ENCODE measurements around the gene ESRP2. TPM values are rescaled to one million over a fixed set of nuclear protein-coding genes. Genes with fewer than 3 reads are reported as not detected.

ESRP2 gene
- total and polyA plus RNA-seq, 9 of the 15 experiments (the other 6 are each of a cell fraction or from before 2014, with no cell fraction given): 0.05 to 0.15 (median 0.07) TPM; not detected in 6

DNA sequence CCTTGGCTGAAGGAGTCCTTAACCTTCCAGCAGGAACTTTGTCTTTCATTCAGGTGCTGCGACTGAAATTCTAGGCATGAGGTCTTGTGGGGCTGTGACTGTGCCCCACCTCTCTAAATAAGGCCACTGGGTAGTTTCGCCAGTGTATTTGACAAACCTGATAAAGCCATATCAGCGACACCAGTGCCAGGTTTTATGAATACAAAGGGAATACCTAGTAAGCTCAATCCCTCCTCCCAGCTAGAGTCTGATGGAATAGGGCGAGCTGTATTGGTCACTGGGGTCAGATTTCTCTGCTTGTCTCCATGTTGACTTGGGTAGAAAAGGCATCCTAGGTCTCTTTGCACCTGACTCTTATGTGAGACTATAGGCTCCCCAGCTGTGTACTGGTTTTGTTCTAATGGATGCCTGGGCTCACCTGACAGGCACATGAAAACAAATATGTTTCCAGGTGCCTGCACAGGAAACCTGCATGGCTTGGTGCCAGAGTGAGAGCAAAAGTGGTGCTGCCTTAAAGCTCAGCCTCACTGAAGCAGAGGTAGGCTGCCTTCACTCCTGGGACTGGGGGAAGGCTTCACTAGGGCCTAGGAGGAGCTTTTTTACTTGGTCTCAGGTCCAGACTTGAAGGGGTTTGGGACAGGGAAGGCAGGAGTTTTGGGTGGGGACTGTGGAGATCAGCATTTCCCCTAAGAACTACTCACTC, 36.7 kb upstream of the ESRP2 start:
- POLR2A ChIA-PET: interaction anchor here (0.6 to 1.5 kb wide), 7 partner anchors 9 to 206 kb away, joined by 3 to 8 read pairs (median 3); partner anchors contain the start of genes PRMT7, SLC7A6 and SLC7A6OS
- CTCF ChIA-PET (ENCODE audit: low intra/inter-chr PET ratio): no interaction called here
- intact Hi-C loops (cut with micrococcal nuclease): no loop called here
- TF ChIP-seq CHD1 (IDR thresholded peaks at IDR 0.05; ENCODE audit: low read length) (no peak), TRIM25 (IDR thresholded peaks at IDR 0.05; ENCODE audit: borderline replicate concordance) (no peak), POLR2A (conservative IDR thresholded peaks at IDR 0.05) (no peak), TBP (optimal IDR thresholded peaks at IDR 0.05; ENCODE audit: low read depth, low read length) (no peak), MYNN (IDR thresholded peaks at IDR 0.05) (no peak), MYNN (CRISPR knock-in tag; IDR thresholded peaks at IDR 0.05) (no peak), ZNF507 (tag; conservative IDR thresholded peaks at IDR 0.05) (no peak), OTX1 (CRISPR knock-in tag; IDR thresholded peaks at IDR 0.05) (no peak), KLF1 (tag; IDR thresholded peaks at IDR 0.05) (no peak), SRSF7 (optimal IDR thresholded peaks at IDR 0.05; ENCODE audit: low read depth, low read length) (no peak), ZNF511 (CRISPR knock-in tag; IDR thresholded peaks at IDR 0.05) (no peak), SMARCE1 (IDR thresholded peaks at IDR 0.05) (no peak), RBFOX2 (IDR thresholded peaks at IDR 0.05; ENCODE audit: low read depth, low read length) (no peak), MTF1 (CRISPR knock-in tag; IDR thresholded peaks at IDR 0.05; ENCODE audit: borderline replicate concordance) (no peak), MCM7 (IDR thresholded peaks at IDR 0.05) (no peak), MAFK (IDR thresholded peaks at IDR 0.05; ENCODE audit: low read length) (no peak), PRDM10 (IDR thresholded peaks at IDR 0.05; ENCODE audit: partially characterized antibody) (no peak)
- TF ChIP-seq, protein P1, sequence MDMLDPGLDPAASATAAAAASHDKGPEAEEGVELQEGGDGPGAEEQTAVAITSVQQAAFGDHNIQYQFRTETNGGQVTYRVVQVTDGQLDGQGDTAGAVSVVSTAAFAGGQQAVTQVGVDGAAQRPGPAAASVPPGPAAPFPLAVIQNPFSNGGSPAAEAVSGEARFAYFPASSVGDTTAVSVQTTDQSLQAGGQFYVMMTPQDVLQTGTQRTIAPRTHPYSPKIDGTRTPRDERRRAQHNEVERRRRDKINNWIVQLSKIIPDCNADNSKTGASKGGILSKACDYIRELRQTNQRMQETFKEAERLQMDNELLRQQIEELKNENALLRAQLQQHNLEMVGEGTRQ (CRISPR knock-in tag; IDR thresholded peaks at IDR 0.05): no peak
- FAIRE-seq (peak; percentile 29), ATAC-seq (no peak), DNase-seq (ENCODE audit: extremely low read depth in 1 of 4, low spot score in 3 of 4) (no peak)
- Histone ChIP-seq H3K9me1 (ENCODE audit: control insufficient read depth, insufficient read depth, low read length) (no peaks in the 10 kb centered on the region), H3K27me3 (ENCODE audit: control insufficient read depth in 2 of 2, insufficient read depth in 2 of 2, low read length in 2 of 2) (no peaks in the 10 kb centered on the region), H3K9ac (ENCODE audit: insufficient read depth in 1 of 2, low read depth in 2 of 2, low read length in 2 of 2) (no peak overlapping the region; a peak in 1 of 4 replicates), H3K9me3 (replicated peaks; ENCODE audit: control insufficient read depth, insufficient read depth, low read depth, low read length) (no peaks in the 10 kb centered on the region), H3K4me2 (ENCODE audit: insufficient read depth, low read length) (no peak overlapping the region), H3K4me1 (replicated peaks in 1 of 2; ENCODE audit: control insufficient read depth in 2 of 2, insufficient read depth in 2 of 2, low read length in 2 of 2) (peaks cover 2 to 12% of the 10 kb centered on the region in 2 experiments; a peak in 3 of 5 replicates), H3K36me3 (ENCODE audit: control insufficient read depth, insufficient read depth, low read length) (peaks cover 73% of the 10 kb centered on the region), H2AFZ (ENCODE audit: low read depth, low read length) (no peak overlapping the region), H3K27ac (ENCODE audit: extremely low read depth, low read depth, low read length) (no peak overlapping the region), H3K79me2 (ENCODE audit: control insufficient read depth, insufficient read depth, low read length) (peaks cover 61% of the 10 kb centered on the region), H3K4me3 (no peak overlapping the region), H4K20me1 (replicated peaks; ENCODE audit: control insufficient read depth, insufficient read depth, low read length) (peaks cover 31% of the 10 kb centered on the region)
- no TSS peak for BruUV-seq (replicated peaks)
- WGBS (ENCODE audit: insufficient coverage, low coverage, missing lambda C conversion rate): 69% methylated on average over 4 of the region's 4 CpGs
- in situ Hi-C loops (cut with MboI): no loop called here

All from K562 (cell line).